ENCODE measurements around the gene HOXA13.
A peak's percentile ranks its signal among the peaks of the same experiment; 100 is the strongest.

HOXA13 gene

GRCh38 chr7:27185013-27185853 is 14.7 kb downstream of the HOXA13 start, which contains the start of gene HOXA11:
TSS of gene HOXA11 (minus strand) at chr7:27185232. CDS start at chr7:27185144, 88 bp downstream.
- H3K27ac ChIP-seq: peak within 1 kb of the TSS in 10 of 21 experiments; percentile 21 to 81 (median 74)
- peak within 1 kb of the TSS; percentile 16 to 48 (median 41) for H3K4me3 ChIP-seq

GRCh38 chr7:27184337-27185012 is 15.4 kb downstream of the HOXA13 start:
- peak overlapping the region in 10 of 21 experiments; percentile 21 to 81 (median 74) for H3K27ac ChIP-seq
- peak overlapping the region; percentile 16 to 48 (median 41) for H3K4me3 ChIP-seq

- peak overlapping the region; percentile 16 to 48 (median 41) for H3K4me3 ChIP-seq
- peak overlapping the region in 10 of 21 experiments; percentile 21 to 81 (median 74) for H3K27ac ChIP-seq
Observed at GRCh38 chr7:27183682-27184336, 16.1 kb downstream of the HOXA13 start.

- H3K27ac ChIP-seq: peak overlapping the region in 7 of 21 experiments; percentile 27 to 81 (median 74)
- H3K4me3 ChIP-seq: peak overlapping the region in 4 of 7 experiments; percentile 8 to 48 (median 44)
Observed at GRCh38 chr7:27182861-27183681, 16.8 kb downstream of the HOXA13 start.

- Histone ChIP-seq H3K27ac (peak overlapping the region in 1 of 21 experiments; percentile 31), H3K4me3 (peak overlapping the region in 1 of 7 experiments; percentile 43)
Observed at GRCh38 chr7:27182285-27182841, 17.5 kb downstream of the HOXA13 start.

- H3K4me3 ChIP-seq: no peak overlapping the region
- peak overlapping the region in 1 of 21 experiments; percentile 31 for H3K27ac ChIP-seq
Observed at GRCh38 chr7:27181795-27182275, 18.1 kb downstream of the HOXA13 start.

GRCh38 chr7:27180431-27181420 is 19.2 kb downstream of the HOXA13 start:
- peak overlapping the region in 8 of 21 experiments; percentile 38 to 93 (median 54) for H3K27ac ChIP-seq
- no peak overlapping the region for H3K4me3 ChIP-seq

- Histone ChIP-seq H3K27ac (peak overlapping the region in 8 of 21 experiments; percentile 52 to 93 (median 66)), H3K4me3 (peak overlapping the region in 2 of 7 experiments; percentile 3 to 25)
Observed at GRCh38 chr7:27179503-27180430, 20.1 kb downstream of the HOXA13 start.

GRCh38 chr7:27179030-27179429 is 20.9 kb downstream of the HOXA13 start:
- peak overlapping the region in 1 of 7 experiments; percentile 25 for H3K4me3 ChIP-seq
- H3K27ac ChIP-seq: peak overlapping the region in 7 of 21 experiments; percentile 54 to 93 (median 72)

GRCh38 chr7:27178366-27178765 is 21.5 kb downstream of the HOXA13 start:
- peak overlapping the region in 3 of 21 experiments; percentile 54 to 93 (median 72) for H3K27ac ChIP-seq
- H3K4me3 ChIP-seq: peak overlapping the region in 1 of 7 experiments; percentile 25

GRCh38 chr7:27177795-27178320 is 22.0 kb downstream of the HOXA13 start:
- Histone ChIP-seq H3K27ac (peak overlapping the region in 7 of 21 experiments; percentile 39 to 97 (median 84)), H3K4me3 (peak overlapping the region in 1 of 7 experiments; percentile 4)

- H3K4me3 ChIP-seq: peak overlapping the region in 1 of 7 experiments; percentile 4
Observed at GRCh38 chr7:27176962-27177794, 22.7 kb downstream of the HOXA13 start.

GRCh38 chr7:27176524-27176845 is 23.4 kb downstream of the HOXA13 start:
- Histone ChIP-seq H3K4me3 (no peak overlapping the region), H3K27ac (peak overlapping the region in 7 of 21 experiments; percentile 39 to 97 (median 84))

More at GRCh38 chr7:27176962-27177794, 22.7 kb downstream of the HOXA13 start:
- H3K27ac ChIP-seq: peak overlapping the region in 7 of 21 experiments; percentile 39 to 97 (median 84)

- Histone ChIP-seq H3K4me3 (peak overlapping the region in 1 of 7 experiments; percentile 13), H3K27ac (peak overlapping the region in 8 of 21 experiments; percentile 26 to 97 (median 84))
Observed at GRCh38 chr7:27175626-27176523, 24.0 kb downstream of the HOXA13 start.
